GM12801 (cell line): ENCODE data around the gene WIPF2.

ENCODE experiments used
- TF ChIP-seq, protein P1 (sequence below): IDR thresholded peaks from one replicate; pipeline ENCODE4 v1.5.1; 2011; ENCODE audit warnings: control low read depth; ENCODE audit not compliant: insufficient read length; ENCODE audit errors: extremely low read depth

Gene WIPF2

DNA sequence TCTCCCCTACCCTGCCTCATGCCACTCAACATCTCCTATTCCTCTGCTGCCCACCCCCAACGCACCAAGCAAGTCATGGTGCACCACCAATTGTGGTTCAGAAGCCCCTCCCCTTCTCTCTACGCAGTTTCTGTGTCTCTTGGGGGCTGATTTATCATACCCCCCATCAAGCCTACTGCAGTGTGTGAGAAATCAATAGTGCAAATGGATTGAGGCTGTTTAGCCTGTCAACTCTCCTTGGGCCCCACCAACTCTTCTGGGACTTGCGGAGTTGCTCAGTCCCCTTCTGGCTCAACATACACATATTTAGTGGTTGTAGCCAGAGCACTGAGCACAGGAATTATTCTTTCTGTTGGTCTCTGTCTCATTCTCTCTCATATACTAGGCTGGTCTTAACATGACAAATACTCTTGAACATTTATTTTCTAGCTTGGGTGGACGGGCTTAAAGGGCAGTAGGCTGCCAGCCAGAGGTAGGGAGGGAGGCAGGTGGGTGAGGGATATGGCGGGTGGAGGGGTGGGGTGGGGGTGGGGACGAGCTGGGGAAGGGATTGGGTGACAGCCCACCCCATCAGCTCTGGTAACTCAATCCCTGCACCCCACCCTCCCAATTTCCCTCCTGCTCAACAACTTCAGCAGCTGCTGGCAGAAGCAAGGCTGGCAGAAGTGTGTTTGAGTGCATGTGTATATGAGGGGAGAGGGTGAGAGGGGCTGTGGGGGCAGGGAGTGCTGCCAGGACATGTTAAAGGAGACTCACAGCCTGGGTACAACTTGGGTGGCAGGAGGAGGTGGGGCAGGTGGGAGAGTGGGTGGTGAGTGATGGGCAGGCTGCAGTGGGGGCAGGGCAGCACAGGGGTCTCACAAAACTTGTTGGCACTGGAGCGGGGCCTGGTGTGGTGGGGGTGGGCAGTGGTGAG is 94.8 kb downstream of the WIPF2 start:
- TF ChIP-seq, protein P1, sequence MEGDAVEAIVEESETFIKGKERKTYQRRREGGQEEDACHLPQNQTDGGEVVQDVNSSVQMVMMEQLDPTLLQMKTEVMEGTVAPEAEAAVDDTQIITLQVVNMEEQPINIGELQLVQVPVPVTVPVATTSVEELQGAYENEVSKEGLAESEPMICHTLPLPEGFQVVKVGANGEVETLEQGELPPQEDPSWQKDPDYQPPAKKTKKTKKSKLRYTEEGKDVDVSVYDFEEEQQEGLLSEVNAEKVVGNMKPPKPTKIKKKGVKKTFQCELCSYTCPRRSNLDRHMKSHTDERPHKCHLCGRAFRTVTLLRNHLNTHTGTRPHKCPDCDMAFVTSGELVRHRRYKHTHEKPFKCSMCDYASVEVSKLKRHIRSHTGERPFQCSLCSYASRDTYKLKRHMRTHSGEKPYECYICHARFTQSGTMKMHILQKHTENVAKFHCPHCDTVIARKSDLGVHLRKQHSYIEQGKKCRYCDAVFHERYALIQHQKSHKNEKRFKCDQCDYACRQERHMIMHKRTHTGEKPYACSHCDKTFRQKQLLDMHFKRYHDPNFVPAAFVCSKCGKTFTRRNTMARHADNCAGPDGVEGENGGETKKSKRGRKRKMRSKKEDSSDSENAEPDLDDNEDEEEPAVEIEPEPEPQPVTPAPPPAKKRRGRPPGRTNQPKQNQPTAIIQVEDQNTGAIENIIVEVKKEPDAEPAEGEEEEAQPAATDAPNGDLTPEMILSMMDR, result no peak

GRCh38 chr17:40314584-40314956 is 95.5 kb downstream of the WIPF2 start:
- TF ChIP-seq, protein P1, result no peak

GRCh38 chr17:40315206-40315605 is 96.1 kb downstream of the WIPF2 start:
- TF ChIP-seq, protein P1, result no peak

DNA sequence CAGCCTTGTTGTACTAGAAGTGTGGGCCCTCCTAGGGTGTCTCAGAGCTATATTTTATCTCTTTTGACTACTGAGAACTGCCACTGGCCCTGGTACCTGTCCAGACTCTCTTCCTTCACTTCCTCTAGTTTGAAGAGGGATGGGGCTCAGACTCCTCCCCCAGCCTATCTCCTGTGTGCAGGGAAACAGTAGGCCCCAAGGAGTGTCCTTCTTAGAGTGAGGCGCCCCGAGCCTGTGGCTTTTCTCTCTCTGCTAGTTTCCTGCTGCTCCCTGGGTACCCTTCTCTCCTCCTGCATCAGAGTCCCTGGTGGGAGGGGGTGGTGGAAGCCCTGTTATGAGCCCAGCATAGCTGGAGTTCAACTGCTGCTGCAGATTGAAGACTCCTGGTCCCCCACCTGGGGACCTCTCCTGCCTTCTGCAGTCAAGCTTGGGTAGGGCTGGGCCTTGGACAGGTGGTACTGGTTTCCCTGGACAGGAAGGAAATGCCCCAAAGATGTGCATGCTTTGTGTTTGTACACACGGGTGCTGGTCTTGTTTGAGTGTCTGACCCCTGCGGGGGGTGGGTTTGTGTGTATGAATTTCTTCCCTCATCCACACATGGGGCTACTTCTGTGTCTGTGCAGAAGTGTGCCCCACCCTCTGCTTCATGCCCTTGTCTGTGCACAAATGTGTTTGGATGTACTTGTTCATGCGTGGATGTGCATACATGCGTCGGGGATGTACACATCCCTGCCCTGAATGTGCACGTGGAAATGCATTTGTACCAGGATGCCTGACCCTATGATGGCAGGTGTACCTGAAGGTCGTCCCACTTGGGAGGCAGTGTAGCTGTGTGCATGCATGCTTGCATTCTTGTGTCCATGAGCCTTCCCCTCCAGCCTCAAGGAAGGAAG is 96.8 kb downstream of the WIPF2 start:
- TF ChIP-seq, protein P1, result no peak

DNA sequence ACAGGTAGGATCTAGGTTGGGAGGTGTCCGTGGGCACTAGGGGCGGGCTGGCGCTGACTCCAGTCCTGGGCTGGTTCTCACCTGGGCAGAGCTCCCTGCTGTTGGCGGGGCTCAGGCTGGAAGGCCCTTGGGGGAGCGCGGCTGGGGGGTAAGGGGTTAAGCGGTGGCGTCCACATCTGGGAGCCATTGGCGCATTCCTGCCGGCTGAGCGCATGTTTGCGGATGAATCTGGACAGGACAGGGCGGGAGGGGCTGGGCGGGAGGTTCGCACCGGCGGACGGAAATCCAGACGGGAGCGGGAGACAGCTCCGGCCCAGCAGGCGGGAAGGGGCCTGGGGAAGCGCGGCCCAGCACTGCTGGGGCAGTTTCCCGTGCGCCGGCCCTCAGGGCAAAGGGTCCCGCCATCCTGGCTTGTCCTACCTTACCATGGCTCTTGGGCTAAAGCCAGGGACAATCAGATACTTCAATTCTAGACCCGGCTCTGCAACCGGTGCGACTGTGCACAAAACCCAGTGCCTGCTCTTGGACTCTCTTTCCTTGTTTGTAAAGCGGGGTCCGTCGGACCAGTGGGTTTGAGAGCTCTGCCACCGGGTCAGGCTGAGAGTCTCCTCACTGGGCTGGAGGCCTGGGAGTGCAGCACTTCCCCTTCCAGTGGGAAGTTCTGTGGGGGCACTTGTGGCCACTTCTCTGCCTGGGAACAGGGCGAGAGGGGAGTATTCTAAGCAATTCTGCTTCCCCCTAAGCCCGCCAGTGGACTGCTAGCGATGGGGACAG is 97.7 kb downstream of the WIPF2 start:
- TF ChIP-seq, protein P1, result no peak

GRCh38 chr17:40317345-40317873 is 98.3 kb downstream of the WIPF2 start:
- TF ChIP-seq, protein P1, result no peak
